ENCODE measurements around the gene TMEM170B.
A peak's percentile ranks its signal among the peaks of the same experiment; 100 is the strongest.

Gene TMEM170B

DNA sequence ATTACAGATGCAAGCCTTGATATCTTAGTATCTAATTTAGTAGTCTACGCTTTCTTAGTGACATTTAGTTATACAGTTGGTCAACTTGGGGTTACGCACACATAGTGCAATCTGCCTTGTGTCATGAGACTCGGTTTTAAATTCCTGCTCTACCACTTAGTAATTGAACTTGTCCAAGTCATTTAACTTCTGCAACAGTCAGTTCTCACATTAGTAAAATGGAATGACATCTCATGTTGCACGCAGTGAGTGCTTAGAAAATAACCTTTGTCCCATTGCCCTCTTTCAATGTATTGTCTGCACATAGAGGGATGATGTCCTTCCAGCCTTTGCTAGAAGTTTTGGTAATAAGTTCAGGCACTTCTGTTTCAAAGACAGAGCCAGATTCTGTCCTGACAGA lies 48.6 kb downstream of the TMEM170B start:
- peak; percentile 29 for DNase-seq

DNA sequence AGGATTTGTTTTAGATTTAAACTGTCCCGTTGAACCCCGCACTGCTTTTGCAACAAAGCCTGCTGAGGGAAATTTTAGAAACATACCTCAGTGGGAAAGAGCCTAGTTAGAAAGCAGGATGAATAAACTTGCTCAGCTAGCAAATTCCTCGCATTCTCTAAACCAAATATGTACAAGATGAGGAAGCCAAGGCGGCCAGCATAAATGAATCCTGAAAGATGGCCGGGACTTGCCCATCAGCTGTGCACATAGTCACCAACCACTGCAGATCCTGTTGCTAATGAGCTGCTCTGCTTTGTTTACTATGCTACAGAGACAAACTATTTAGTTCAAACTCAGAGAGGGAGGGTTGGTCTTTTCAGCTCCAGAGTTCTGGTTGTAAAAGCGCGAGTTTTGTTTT lies 49.0 kb downstream of the TMEM170B start:
- peak; percentile 94 for DNase-seq

DNA sequence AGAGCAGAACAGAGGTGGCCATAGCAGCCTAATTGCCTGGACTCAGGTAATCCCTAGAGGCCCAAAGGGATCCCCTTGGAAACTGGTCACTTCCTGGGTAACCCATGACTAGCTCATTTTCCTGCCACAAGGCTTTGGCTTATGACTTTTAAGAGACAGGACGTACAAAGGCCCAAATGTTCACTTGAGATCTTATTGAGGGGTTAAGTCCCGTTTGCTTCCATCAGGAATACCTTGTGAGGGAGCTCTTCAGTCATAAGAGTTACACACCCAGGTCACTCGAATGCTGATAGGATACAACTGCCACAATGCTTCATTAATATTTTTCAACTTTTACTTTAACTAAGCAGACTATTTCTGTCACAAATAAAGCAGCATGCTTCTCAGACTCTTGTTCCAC lies 51.7 kb downstream of the TMEM170B start:
- no peak for DNase-seq

DNA sequence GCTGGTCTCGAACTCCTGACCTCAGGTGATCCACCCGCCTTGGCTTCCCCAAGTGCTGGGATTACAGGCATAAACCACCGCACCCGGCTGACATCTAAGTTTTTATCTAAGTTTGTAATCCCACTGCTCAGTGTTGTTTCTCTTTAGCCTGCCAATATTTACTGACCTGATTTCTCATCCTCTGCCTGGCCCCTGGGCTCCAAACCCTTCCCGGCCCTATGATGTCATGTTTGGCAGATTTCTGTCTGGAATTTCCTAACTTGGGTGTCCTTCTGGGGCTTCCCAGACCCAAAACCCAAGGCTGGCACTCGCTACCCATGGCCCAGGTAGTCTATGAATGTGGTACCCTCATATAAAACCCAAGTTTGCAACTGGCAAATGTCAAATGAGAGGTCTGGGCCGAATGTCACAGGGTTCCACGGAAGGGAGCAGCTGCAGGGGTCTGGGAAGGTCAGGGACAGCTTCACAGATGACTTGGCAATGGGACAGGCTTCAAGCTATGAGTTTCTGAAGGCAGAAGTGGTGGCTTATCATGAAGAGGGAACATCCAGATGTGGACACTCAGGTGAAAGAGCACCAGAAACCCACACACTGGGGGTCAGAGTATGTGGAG lies 54.9 kb downstream of the TMEM170B start:
- DNase-seq: peak; percentile 43

DNA sequence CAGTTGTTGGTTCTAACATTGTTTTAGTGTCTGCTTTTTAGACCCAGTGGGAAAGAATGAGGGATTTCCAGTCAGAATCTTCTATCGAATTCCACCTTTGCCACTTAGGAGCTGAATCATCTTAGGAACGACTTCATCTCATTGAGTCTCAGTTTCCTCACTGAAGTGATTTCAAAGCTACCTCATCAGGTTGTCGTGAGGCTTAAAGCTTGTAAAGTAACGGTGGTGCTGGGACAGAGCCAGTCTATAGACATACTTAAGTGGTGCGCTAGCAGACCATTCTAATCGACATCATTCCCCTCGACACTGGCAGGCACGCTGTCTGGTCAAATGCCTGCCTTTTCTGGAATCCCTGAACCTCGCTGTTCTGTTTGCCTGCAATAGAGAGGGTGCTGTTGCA lies 55.5 kb downstream of the TMEM170B start:
- DNase-seq: no peak

DNA sequence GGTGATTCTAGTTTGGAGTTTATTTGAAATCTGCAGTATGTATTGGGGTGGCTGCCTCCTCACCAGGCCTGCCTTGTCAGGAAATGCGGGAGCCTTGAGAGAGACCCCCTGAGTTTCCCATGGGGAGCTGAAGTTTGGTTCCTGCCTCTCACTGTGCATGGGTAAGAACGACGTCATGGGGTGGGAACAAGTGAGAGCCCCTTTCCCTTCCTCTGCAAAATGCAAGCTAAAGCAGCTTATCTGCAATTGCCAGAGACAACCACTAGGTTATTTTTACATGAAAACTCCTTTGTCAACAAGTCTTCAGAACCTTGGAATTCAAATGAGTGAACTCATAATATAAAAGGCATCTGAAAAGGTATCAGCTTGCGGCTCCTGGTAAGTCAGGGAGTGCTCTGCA lies 58.4 kb downstream of the TMEM170B start:
- DNase-seq: peak; percentile 31

DNA sequence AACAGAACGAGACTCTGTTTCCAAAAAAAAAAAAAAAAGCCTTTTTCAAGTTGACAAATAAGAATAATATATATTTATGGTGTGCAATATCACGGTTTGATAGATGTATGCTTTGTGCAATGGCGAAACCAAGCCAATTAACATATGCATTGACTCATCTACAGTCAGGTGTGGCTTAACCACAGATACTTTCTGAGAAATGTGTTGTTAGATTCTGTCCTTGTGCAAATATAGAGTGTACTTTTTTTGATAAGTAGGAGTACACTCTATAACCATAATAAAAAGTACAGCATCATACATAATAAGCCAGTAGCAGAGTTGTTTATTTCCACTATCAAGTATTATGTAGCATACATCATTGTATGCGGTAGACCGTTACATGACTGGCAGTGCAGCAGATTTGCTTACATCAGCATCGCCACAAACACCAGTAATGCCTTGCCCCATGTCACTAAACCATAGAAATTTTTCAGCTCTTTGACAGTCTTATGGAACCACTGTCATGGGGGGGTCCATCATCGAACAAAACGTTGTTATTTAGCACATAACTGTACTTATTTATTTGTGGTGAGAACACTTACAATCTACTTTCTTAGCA lies 59.2 kb downstream of the TMEM170B start:
- DNase-seq: no peak

DNA sequence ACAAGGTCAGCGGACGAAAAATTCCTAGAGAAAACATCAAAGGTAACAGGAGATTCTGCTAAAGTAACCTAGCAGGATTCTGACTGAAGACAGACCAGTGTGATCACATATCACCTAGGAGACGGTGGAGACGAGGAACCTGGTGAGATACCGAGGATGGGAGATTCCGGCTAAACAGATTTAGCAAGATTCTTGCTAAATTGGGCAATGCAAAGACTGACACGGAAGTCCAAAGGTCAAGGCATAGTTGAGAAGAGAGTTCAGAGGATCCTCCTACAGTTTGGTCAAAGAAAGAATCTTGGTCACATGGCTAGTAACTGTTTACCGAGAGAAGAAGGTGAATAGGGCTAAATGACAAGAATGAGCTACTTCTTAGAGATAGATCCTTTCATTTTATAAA lies 61.1 kb downstream of the TMEM170B start:
- DNase-seq: no peak

DNA sequence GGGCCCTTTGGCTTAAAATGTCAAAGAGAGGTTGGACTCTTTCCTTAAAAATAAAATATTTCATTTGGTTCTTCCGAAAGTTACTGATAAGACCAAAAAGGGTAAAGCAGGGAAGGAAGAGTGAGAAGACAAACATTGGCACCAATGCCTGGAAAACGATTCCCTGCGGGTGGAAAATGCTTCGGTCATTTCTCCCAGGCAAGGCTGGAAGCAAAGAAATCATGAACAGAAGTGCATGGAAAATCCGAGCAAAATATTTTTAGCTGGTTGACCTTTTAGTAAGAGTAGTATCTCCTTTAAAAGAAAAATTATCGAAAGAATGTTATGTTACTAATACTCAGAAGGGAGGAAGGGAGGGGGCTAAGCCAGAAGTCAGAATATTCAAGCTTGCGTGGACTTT lies 62.7 kb downstream of the TMEM170B start:
- no peak for DNase-seq

DNA sequence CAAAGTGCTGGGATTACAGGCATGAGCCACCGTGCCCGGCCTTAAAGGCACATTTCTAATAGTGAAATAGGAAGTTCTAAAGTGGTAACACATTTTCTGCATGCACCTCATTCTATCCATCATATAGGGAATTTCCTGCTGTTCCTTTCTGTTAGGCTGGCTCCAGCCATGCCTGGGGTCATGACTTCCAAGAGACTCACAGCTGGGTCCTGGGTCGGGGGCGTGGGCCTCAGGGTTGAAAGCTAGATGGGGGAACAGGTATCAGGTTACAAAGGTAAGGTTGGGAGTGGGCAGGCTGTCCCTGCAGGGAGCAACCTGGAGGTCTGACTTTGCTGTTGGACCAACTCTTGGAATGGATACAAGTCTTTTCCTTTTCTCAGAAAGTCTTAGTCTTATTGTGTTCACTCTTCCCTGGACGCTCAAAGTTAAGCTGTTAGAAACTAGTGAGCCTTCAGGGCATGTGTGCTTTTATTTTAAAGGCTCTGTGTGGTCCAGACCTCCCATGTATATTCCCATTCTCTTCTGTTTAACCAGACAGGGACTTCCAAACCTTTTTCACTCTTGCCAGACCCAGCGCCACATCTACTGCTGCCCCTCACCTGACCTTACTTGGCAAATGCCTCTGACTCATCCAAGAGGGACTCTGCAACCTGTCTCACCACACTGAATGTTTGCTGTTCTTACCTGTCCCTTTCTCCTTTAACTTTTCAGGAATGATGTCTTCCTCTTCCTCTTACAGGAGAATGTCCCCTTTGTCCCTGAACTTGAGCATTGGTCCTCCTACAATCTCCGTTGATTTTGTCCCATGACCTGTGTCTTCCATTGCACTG lies 64.4 kb downstream of the TMEM170B start:
- DNase-seq: no peak

DNA sequence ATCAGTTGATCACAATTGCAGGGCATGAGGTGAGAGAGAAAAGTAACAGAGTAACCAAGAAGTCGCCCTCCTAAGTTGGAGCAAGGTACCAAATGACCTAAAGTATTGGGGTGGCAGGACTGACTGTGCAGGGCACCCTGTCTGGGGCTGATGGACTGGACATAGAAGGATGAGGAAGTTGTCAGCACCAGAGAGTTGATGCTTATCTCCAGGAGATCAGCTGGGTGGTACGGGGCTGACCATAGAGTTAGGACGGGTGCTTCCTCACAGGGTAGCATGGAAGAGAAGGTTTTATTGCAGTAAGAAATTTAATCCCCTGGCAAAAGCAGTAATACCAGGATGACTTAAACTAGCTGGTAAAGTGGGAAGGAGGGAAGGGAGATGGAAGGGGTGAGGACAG lies 66.7 kb downstream of the TMEM170B start:
- no peak for DNase-seq

DNA sequence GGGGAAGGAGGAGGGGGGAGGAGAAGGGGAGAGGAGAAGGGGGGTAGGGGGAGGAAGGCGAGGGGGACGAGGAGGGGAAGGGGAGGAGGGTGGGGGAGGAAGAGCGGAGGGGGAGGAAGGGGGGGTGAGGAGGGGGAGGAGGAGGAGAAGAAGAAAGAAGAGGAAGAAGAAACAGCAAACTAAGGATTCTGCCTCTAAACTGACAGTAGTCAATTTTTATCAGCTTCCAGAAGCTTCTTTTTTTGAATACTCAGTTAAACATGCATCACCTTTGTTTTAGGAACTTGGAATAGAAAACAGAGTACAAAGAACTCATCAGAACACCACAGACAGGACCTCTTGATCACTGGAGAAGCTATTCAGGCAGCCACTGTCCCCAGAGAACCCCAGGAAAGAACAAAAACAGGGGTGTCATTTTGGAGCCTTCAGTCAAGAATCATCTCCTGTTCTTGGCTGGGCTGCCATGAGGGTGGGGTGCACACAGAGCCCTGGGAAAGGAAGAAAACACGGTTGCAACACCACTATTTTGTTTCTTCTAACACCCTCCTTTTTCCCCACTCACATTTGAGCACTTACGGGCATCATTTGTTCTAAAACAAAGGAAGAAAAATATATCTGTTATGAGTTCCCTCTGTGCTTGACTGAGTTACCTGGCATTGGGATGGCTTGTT lies 67.4 kb downstream of the TMEM170B start:
- no peak for DNase-seq

DNA sequence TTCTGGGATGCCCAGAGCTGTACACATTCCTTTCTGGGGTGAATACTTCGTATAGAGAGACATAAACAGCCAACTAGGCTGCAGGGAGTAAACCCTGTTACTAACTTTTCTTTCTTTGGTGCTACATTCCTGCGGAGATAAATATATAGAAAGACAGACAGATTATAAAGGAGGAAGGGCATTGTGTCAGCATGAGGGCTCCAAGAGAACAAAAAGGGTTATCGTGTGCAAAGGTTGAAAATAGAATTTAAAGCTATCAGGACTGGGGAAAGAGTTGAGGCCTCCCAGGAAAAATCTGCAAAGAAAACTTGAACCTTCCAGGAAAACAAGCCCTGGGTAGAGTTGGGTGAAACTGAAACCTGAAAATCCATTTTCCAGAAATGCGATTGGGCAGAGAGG lies 68.0 kb downstream of the TMEM170B start:
- no peak for DNase-seq

DNA sequence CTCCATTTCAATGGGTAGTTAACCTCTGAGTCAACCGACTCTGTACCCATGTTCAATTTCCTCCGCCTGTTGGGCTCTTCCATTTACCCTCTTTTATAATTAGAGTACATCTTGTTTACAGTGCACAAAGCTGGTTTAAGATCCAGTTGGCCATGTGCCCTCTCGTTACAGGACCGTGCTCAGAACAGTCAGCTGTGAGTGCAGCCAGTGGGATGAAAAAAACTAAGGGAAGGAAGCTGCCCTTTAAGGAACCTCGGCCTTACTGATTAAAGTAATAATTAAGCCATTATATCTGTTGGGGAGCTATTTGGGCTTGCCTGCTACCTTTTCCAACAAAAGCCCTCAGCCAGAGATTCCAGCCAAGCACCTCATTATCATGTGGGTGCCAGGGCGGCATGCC lies 68.8 kb downstream of the TMEM170B start:
- no peak for DNase-seq

DNA sequence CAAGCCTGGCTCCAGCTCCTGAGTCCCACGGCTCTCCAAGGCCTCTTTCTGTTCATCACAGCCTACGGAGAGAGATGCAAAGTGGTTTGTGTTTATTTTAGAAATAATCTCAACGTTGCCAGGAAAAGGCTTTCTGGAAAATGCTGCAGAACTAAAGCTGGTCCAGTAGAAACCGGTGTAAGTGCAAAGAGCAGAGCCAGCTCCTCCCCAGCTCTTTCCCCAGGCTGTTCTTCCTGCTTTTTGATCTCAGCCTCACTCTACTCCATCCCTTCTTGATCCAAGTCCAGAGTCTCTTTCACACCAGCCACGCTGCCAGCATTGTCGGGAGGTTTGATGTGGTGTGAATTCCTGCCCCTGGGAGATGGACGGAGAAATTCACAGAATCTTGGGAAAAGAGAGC lies 69.8 kb downstream of the TMEM170B start:
- peak; percentile 73 for DNase-seq

DNA sequence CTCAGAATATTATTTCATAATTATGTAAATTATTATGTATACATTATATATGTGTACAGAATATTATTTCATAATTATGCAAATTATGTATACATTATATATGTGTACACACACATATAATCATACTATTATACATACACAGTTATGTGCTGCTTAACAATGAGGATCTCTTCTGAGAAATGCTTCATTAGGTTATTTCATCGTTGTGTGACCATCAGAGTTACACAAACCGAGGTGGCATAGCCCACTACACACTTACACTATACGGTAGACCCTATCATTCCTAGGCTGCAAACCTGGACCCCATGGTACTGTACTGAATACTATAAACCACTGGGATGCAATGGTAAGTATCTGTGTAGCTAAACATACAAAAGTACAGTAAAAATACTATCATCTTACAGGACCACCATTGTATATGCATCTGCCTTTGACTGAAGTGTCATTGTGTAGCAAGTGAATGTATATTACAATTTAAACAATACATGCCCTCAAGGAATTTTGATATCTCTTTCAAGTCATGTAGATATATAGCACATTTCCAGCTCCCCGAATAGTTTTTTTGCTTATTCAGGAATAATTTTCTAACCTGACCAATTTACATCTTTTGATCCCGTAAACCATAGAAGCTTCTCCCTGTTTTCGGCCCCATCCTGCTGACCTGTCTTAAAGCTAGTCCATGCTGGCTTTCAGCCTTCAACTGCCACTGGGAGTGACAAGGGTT lies 71.2 kb downstream of the TMEM170B start:
- DNase-seq: no peak

DNA sequence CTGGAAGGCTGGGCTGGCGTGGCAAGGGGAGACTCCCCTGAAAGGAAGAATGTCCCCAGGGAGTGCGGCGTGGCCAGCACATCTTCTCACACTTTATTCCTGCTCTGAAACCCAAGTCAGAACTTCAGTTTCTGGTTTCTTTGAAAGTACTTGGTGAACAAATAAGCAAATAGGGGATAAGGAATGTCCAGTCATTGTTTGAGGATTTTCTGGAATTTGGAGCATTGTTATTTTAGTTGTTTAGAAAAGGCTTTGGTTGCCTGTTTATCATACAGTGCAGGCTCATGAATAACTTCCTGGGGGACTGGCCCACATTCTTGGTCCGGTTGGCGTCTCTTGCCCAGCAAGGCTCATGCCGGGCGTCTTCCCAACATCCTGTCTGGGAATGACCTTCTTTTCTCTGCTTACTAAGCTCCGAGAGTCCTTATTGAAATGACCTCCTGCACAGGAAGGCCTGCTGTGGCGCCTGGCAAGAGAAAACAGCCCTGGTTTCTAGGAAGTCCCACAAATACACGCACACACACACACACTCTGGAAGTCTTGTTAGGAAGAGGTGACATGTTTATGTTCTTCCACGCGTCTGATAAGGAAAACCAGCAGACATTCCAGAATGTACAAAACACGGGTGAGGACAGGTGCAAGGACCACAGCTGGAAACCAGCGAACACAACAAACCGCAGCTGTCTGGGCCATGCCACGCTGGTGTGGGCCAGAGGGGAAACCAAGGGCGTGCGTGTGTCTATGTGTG lies 71.9 kb downstream of the TMEM170B start:
- DNase-seq: peak; percentile 97

DNA sequence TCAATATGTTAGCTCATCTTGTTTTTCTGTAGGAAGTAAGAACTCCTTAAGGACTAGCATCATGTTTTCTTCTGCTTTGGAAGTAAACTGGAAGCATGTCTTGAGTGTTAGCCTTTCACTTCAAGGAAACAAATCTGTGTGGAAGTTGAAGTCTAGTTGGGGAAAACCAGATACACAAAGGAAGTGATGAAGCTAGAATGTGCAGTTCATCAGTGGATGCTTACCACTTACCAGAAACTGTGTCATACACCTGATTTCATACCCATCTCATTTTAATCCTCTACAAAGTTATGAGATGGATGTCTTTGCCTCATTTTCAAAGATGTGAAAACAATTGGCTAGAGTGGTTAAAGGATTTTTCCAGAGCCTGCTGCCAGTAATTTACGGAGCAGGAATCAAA lies 75.8 kb downstream of the TMEM170B start:
- no peak for DNase-seq

DNA sequence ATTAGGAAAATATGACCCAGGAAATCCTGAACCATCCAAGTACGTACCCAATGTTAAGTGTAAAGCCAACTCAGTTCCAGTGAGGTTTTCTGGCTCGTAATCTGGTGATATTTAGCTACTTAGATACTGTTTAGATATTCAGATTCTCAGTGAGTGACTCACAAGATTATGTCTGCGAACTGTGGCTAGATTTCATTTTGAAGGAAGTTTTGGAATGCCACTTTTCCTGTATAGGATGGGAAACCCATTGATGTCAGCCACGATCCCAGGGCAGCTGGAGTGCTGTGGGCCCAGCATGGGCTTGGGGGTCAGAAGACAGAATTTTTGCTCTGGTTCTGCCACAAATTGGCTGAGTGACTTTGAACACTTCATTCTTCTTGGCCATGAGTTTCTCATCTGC lies 76.3 kb downstream of the TMEM170B start:
- peak; percentile 97 for DNase-seq

DNA sequence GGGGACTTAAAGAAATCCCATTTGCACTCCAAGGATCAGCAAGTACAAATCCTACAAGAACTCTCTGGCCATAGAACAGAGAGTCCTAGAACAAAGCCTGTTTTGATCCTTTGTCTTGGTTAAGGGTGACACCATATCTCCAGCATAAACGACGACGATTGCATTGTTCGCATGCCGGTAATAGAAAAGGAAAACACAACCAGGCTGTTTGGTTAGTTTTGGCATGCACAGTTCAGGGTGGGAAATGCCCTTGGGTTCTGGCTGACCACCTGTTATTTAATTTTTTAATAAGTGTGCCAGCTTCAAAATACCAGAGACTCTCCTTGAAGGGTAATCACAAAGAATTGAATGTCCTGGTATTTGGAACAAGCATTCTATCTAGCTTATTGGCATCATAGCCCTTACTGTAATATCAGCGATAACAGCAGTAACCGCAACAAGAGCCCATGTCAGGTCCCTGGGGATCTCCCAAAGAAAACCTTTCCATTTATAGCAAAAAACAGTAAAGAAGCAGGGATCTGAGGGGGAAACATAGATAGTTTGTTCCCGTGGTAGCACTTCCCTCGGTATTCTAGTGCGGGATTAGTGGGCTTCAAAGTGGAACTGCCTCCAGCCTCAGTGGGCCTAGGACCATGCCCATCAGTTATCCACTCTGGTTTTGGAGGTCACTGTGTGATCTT lies 77.1 kb downstream of the TMEM170B start:
- DNase-seq: no peak

DNA sequence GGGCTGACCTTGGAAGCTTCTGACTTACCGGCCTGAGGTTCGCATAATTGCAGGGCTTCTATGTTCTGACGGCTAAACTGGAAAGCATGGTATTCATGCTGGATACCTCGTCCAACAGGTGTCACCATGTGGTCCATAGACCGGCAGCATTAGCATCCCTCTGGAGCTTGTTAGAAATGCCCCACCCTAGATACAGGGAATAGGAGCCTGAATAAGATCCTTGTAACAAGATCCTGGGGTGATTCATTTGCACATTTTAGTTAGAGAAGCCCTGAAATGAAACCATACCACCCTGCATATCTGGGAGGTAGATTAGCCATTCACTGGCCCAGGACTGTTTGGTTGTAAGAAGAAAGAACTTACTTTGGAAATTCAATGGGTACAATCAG lies 77.7 kb downstream of the TMEM170B start:
- peak; percentile 67 for DNase-seq

Data from fibroblast of skin of scalp (primary cell).